Mucosa of descending colon (tissue), 3 donors: ENCODE data around the gene OAS1. TPM values are rescaled to one million over a fixed set of nuclear protein-coding genes. Genes with fewer than 3 reads are reported as not detected.
"Not testable (repeated sequence)": the region's sequence is repeated elsewhere in the genome, so short reads cannot be mapped to it uniquely, and the experiment has no call there.

Experiments used
- ATAC-seq: fragments of 200-7000 bp; cut with Tn5 transposase; one replicate; pipeline ENCODE4 v1.9.1; 2020; ENCODE audit warnings: mild to moderate bottlenecking, moderate library complexity
- DNase-seq, 3 donors: peaks; one replicate each; pipeline ENCODE4 v3.0.0-alpha.2; 2020
- H3K36me3 ChIP-seq: fragments of 200-600 bp; one replicate; pipeline ENCODE4 v1.8.0; 2021; ENCODE audit warnings: low read depth, mild to moderate bottlenecking
- H3K4me1 ChIP-seq: fragments of 200-600 bp; one replicate; pipeline ENCODE4 v1.8.0; 2021; ENCODE audit warnings: low read depth, mild to moderate bottlenecking
- H3K4me3 ChIP-seq: fragments of 200-600 bp; one replicate; pipeline ENCODE4 v1.8.0; 2021; ENCODE audit warnings: mild to moderate bottlenecking
- H3K9me3 ChIP-seq: fragments of 200-600 bp; one replicate; pipeline ENCODE4 v1.8.0; 2021; ENCODE audit warnings: mild to moderate bottlenecking
- CTCF ChIP-seq: fragments of 200-600 bp; IDR thresholded peaks from one replicate; pipeline ENCODE4 v1.8.0; 2022; ENCODE audit warnings: antibody characterized with exemption, mild to moderate bottlenecking
- intact Hi-C, 2 donors: fragments of 100-400 bp; cut with DNase I in 1 of 2; cut with micrococcal nuclease in 1 of 2; formaldehyde crosslinking; loops; one replicate each; pipeline versions ENCODE4 v1.11.0 to v1.11.1; 2022; cut with DNase I, micrococcal nuclease
- total RNA-seq, 3 donors: library from RNA; stranded (reverse); fragmentation: NEBNext Ultra II Directional in 2 of 3; extraction: Animal tissue kit (Norgen Biotek cat#: 25700) in 2 of 3; gene quantifications; one replicate each; pipeline versions ENCODE4 v1.2.1 to v1.2.4, GENCODE V29; 2021 to 2023
- donor health status: DM: no; HTN: no; CAD: no; lungs with moderate emphysema.
- donor health status: DM: no; HTN: no; CAD: no.
- donor health status: DM: no; HTN: yes; CAD: no.

The OAS1 gene
- total RNA-seq, 3 donors from 2014 or later = 67.9 to 162 (median 103) TPM

- intact Hi-C loops = no loop called here
- Histone ChIP-seq H3K4me3 (no peak overlapping the region), H3K4me1 (no peaks in the 10 kb centered on the region), H3K36me3 (no peaks in the 10 kb centered on the region), H3K9me3 (no peaks in the 10 kb centered on the region)
- ATAC-seq = no peak
- DNase-seq = no peak
- TF ChIP-seq CTCF = no peak
These were observed 42.0 kb downstream of the OAS1 start for GRCh38 chr12:112948806-112949205.

- TF ChIP-seq CTCF = no peak
- Histone ChIP-seq H3K4me3 (no peak overlapping the region), H3K9me3 (no peaks in the 10 kb centered on the region), H3K36me3 (no peaks in the 10 kb centered on the region), H3K4me1 (no peaks in the 10 kb centered on the region)
- DNase-seq (no peak), ATAC-seq (no peak)
- intact Hi-C loops = no loop called here
These were observed 43.9 kb downstream of the OAS1 start for GRCh38 chr12:112950701-112951100.

GRCh38 chr12:112957125-112957524 is 50.4 kb downstream of the OAS1 start:
- H3K9me3 ChIP-seq, DNase-seq, H3K4me1 ChIP-seq, H3K4me3 ChIP-seq, ATAC-seq, intact Hi-C loops, H3K36me3 ChIP-seq: not testable (repeated sequence)

GRCh38 chr12:112961074-112961473 is 54.3 kb downstream of the OAS1 start:
- H3K4me3 ChIP-seq = no peak overlapping the region
- intact Hi-C loops = no loop called here
- TF ChIP-seq CTCF = no peak
- H3K36me3 ChIP-seq = no peaks in the 10 kb centered on the region
- no peaks in the 10 kb centered on the region for H3K4me1 ChIP-seq
- ATAC-seq = no peak
- DNase-seq = no peak
- no peaks in the 10 kb centered on the region for H3K9me3 ChIP-seq

GRCh38 chr12:112961536-112961935 is 54.8 kb downstream of the OAS1 start:
- ATAC-seq (no peak), DNase-seq (no peak)
- intact Hi-C loops = no loop called here
- Histone ChIP-seq H3K9me3 (no peaks in the 10 kb centered on the region), H3K4me3 (no peak overlapping the region), H3K36me3 (no peaks in the 10 kb centered on the region), H3K4me1 (no peaks in the 10 kb centered on the region)
- no peak for TF ChIP-seq CTCF

GRCh38 chr12:112962561-112962960 is 55.8 kb downstream of the OAS1 start:
- no peak for TF ChIP-seq CTCF
- Histone ChIP-seq H3K4me3 (no peak overlapping the region), H3K36me3 (no peaks in the 10 kb centered on the region), H3K9me3 (no peaks in the 10 kb centered on the region), H3K4me1 (no peaks in the 10 kb centered on the region)
- intact Hi-C loops = no loop called here
- ATAC-seq = no peak
- DNase-seq = no peak
